K562 (cell line): ENCODE results near the gene KLHDC10. TPM values are rescaled to one million over a fixed set of nuclear protein-coding genes. Genes with fewer than 3 reads are reported as not detected.

ENCODE experiments used
- EP400 ChIP-seq: fragments of 450-650 bp; IDR thresholded peaks from 2 replicates; pipeline ENCODE4 v1.6.1; 2017; ENCODE audit warnings: antibody characterized with exemption, mild to moderate bottlenecking, moderate library complexity
- JUND ChIP-seq, 2 experiments: IDR thresholded peaks; 2 replicates in 1 of 2; 3 replicates in 1 of 2; pipeline ENCODE4 v1.6.1; 2011; ENCODE audit warnings: borderline replicate concordance in 2 of 2, low read depth in 2 of 2, low read length in 2 of 2, improper control_type of control experiment in 1 of 2, missing biosample characterization in 1 of 2, missing genetic modification characterization in 1 of 2, missing genetic modification reagents in 1 of 2
- MTF1 ChIP-seq: fragments of 250-450 bp; sonication (Bioruptor Pico); IDR thresholded peaks from 2 replicates; pipeline ENCODE4 v1.9.0; 2021; ENCODE audit warnings: moderate library complexity, mild to moderate bottlenecking, inconsistent platforms, borderline replicate concordance
- NELFE ChIP-seq: IDR thresholded peaks from 2 replicates; pipeline ENCODE4 v1.6.1; 2011; ENCODE audit warnings: mild to moderate bottlenecking; ENCODE audit not compliant: insufficient read depth, insufficient read length
- RB1 ChIP-seq: fragments of 450-650 bp; IDR thresholded peaks from 2 replicates; pipeline ENCODE4 v1.6.1; 2017; ENCODE audit warnings: low read depth, mild to moderate bottlenecking
- RBM15 ChIP-seq: fragments of 200-400 bp; formaldehyde crosslinking; IDR thresholded peaks from 2 replicates; pipeline ENCODE4 v1.6.1; 2018; ENCODE audit warnings: mild to moderate bottlenecking, low read length, moderate library complexity; ENCODE audit not compliant: insufficient read depth
- SMAD3 ChIP-seq: fragments of 450-650 bp; formaldehyde crosslinking; conservative IDR thresholded peaks from 2 replicates; pipeline ENCODE4 v1.4.0; 2020; ENCODE audit warnings: mild to moderate bottlenecking
- SMARCA5 ChIP-seq: fragments of 450-650 bp; IDR thresholded peaks from 2 replicates; pipeline ENCODE4 v1.6.1; 2016
- ZFP1 ChIP-seq: fragments of 450-650 bp; formaldehyde crosslinking; IDR thresholded peaks from 2 replicates; pipeline ENCODE4 v1.4.0; 2020; ENCODE audit warnings: mild to moderate bottlenecking, mixed read lengths
- ZNF174 ChIP-seq: fragments of 250-450 bp; sonication (Bioruptor Pico); IDR thresholded peaks from 2 replicates; pipeline ENCODE4 v1.4.0; 2020; ENCODE audit warnings: mild to moderate bottlenecking
- polyA plus RNA-seq, 8 experiments: library from polyadenylated mRNA; depleted of rRNA in 4 of 8; stranded (reverse) in 5 of 8; unstranded in 3 of 8; fragments of >200 nt; fragmentation: Nextera tagmentation in 2 of 8; fragmentation: Illumina TruSeq in 1 of 8; extraction: Ambion mirVana in 2 of 8; extraction: Trizol in 1 of 8; gene quantifications; 2 replicates each; pipeline versions ENCODE4 v1.2.1 to v1.2.3, GENCODE V29; 2011 to 2014; ENCODE audit warnings: inconsistent platforms in 1 of 8, missing spikeins in 1 of 8
- total RNA-seq, 7 experiments: library from RNA; depleted of rRNA in 6 of 7; stranded (reverse); fragments of >200 nt in 6 of 7; fragmentation: Illumina TruSeq in 2 of 7; extraction: Trizol in 2 of 7; gene quantifications; 2 replicates each; pipeline versions ENCODE4 v1.2.1 to v1.2.3, GENCODE V29; 2011 to 2021; ENCODE audit warnings: low replicate concordance in 1 of 7
- TF ChIP-seq, protein P1 (sequence below): sonication (generic); formaldehyde crosslinking; IDR thresholded peaks from 2 replicates; pipeline ENCODE4 v1.4.0; 2020; ENCODE audit warnings: mild to moderate bottlenecking, missing genetic modification reagents
- TF ChIP-seq, protein P2 (sequence below): fragments of 250-450 bp; sonication (Bioruptor Pico); IDR thresholded peaks from 2 replicates; pipeline ENCODE4 v1.4.0; 2020
- TF ChIP-seq, protein P3 (sequence below), 2 experiments: fragments of 450-650 bp in 1 of 2; sonication (generic) in 1 of 2; formaldehyde crosslinking in 1 of 2; IDR thresholded peaks; 2 replicates each; pipeline versions ENCODE4 v1.7.1 to v1.9.0; 2016 to 2022; ENCODE audit warnings: inconsistent platforms in 1 of 2, mild to moderate bottlenecking in 1 of 2, missing genetic modification reagents in 1 of 2

KLHDC10 gene
- total and polyA plus RNA-seq, 9 of the 15 experiments (the other 6 are each of a cell fraction or from before 2014, with no cell fraction given) = 9.8 to 80.5 (median 31.4) TPM

DNA sequence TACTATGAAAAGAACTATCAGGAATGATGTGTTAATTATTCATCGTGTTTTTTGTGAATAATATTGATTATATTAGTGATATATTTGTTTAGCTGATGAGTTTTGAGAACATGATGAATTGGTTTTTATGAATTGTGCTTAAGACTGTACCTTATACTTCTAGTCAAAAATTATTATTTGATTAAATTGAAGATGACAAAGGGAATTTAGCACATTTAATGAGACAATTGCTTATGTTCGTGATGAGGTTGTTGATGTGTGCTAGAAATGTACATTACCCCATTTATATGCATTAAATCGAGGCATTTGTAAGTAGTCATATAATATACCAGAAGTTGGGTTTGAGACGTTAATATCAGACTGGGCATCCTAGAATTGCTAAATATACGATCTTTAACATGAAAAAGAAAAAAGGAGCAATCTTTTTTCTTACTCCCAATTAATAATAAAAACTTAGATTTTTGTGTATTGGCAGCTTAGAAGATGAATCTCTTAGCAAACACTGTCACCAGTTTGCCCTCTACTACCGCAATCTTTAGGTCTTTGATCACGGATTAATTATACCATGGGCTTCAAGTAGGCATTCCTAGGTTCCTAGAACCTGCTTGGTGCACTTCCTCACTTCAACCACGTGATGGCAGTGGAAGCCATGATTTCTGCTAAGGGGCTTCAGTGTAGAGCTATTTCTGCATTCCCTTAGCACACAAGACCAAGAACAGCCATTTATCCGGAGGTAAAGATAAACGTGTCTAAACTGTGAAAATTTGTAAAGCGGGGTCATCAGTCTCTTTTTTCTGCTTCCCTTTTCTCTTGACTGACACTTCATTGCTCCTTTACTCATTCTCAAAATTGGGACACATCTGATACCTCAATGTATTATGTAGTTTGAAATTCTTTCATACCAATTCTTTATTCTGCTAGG, 1.6 kb downstream of the KLHDC10 start (continued):
- TF ChIP-seq, protein P1, sequence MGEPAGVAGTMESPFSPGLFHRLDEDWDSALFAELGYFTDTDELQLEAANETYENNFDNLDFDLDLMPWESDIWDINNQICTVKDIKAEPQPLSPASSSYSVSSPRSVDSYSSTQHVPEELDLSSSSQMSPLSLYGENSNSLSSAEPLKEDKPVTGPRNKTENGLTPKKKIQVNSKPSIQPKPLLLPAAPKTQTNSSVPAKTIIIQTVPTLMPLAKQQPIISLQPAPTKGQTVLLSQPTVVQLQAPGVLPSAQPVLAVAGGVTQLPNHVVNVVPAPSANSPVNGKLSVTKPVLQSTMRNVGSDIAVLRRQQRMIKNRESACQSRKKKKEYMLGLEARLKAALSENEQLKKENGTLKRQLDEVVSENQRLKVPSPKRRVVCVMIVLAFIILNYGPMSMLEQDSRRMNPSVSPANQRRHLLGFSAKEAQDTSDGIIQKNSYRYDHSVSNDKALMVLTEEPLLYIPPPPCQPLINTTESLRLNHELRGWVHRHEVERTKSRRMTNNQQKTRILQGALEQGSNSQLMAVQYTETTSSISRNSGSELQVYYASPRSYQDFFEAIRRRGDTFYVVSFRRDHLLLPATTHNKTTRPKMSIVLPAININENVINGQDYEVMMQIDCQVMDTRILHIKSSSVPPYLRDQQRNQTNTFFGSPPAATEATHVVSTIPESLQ (CRISPR knock-in tag) = no peak
- TF ChIP-seq SMARCA5 = no peak
- TF ChIP-seq ZNF174 = no peak
- TF ChIP-seq EP400 = peak; percentile 43; the same call in 1 of the 2 replicates
- TF ChIP-seq MTF1 (CRISPR knock-in tag) = no peak
- TF ChIP-seq, protein P2, sequence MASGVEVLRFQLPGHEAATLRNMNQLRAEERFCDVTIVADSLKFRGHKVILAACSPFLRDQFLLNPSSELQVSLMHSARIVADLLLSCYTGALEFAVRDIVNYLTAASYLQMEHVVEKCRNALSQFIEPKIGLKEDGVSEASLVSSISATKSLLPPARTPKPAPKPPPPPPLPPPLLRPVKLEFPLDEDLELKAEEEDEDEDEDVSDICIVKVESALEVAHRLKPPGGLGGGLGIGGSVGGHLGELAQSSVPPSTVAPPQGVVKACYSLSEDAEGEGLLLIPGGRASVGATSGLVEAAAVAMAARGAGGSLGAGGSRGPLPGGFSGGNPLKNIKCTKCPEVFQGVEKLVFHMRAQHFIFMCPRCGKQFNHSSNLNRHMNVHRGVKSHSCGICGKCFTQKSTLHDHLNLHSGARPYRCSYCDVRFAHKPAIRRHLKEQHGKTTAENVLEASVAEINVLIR = no peak
- TF ChIP-seq, protein P3, sequence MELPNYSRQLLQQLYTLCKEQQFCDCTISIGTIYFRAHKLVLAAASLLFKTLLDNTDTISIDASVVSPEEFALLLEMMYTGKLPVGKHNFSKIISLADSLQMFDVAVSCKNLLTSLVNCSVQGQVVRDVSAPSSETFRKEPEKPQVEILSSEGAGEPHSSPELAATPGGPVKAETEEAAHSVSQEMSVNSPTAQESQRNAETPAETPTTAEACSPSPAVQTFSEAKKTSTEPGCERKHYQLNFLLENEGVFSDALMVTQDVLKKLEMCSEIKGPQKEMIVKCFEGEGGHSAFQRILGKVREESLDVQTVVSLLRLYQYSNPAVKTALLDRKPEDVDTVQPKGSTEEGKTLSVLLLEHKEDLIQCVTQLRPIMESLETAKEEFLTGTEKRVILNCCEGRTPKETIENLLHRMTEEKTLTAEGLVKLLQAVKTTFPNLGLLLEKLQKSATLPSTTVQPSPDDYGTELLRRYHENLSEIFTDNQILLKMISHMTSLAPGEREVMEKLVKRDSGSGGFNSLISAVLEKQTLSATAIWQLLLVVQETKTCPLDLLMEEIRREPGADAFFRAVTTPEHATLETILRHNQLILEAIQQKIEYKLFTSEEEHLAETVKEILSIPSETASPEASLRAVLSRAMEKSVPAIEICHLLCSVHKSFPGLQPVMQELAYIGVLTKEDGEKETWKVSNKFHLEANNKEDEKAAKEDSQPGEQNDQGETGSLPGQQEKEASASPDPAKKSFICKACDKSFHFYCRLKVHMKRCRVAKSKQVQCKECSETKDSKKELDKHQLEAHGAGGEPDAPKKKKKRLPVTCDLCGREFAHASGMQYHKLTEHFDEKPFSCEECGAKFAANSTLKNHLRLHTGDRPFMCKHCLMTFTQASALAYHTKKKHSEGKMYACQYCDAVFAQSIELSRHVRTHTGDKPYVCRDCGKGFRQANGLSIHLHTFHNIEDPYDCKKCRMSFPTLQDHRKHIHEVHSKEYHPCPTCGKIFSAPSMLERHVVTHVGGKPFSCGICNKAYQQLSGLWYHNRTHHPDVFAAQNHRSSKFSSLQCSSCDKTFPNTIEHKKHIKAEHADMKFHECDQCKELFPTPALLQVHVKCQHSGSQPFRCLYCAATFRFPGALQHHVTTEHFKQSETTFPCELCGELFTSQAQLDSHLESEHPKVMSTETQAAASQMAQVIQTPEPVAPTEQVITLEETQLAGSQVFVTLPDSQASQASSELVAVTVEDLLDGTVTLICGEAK (IDR thresholded peaks at IDR 0.05) = peak; percentile 11; the same call in 1 of the 2 replicates
- TF ChIP-seq, protein P3 (CRISPR knock-in tag; IDR thresholded peaks at IDR 0.05) = no peak
- TF ChIP-seq SMAD3 (CRISPR knock-in tag) = no peak
- TF ChIP-seq ZFP1 (CRISPR knock-in tag) = no peak
- TF ChIP-seq RBM15 = no peak
- no peak for TF ChIP-seq NELFE
- peak; percentile 65; the same call in 1 of the 2 replicates for TF ChIP-seq RB1
- no peak for TF ChIP-seq JUND (IDR thresholded peaks at IDR 0.05; ENCODE audit: borderline replicate concordance, low read depth, low read length)
- TF ChIP-seq JUND (tag; IDR thresholded peaks at IDR 0.05; ENCODE audit: borderline replicate concordance, low read depth, low read length) = peak; percentile 68; the same call in 2 of the 3 replicates
